Measurements from ENCODE around the gene SBDS.
"Not testable (repeated sequence)": the region's sequence is repeated elsewhere in the genome, so short reads cannot be mapped to it uniquely, and the experiment has no call there.

The SBDS gene

DNA sequence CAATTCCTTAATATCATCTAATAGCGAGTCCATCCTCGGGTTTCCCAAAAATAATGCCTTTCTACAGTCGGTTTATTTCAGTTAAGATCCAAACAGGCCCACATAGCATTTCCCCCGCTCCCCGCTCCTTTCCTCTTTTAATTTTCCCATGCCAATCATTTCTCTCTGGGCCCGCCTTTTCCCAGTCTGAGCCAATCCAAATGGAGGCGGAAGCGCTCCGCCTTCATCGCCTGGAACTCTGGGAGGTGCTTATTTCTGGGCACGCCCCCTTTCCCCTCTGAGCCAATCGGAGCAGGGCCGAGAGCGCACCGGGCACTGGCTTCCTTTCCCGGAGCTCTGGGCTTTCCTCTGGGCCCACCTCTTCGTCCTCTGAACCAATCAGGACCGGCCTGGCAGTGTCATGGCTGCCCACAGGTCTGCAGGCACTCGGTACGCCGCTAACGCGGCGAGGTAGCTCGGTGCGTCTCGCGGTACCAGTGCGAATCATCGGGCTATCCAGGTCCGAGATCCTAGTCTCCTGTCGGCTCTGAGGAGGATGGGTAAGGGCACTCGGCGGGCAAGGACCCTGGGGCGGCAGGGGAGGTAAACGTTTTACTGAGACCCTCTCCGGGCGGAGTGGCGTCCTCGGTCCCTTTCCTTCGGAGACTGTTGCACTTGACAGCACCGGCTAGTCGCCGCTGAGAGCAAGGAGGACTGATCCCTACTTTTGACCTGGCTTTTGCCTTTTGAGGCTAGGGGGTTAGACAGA, 1.2 kb upstream of the SBDS start, which contains the start of gene TYW1:
Gene TYW1, plus strand, starts transcription at position 390 of the 748 bp plus-strand sequence. Its CDS starts 146 bp downstream, at position 536.
- peak; percentile 95 for DNase-seq (ENCODE audit: low read depth, low spot score)

DNA sequence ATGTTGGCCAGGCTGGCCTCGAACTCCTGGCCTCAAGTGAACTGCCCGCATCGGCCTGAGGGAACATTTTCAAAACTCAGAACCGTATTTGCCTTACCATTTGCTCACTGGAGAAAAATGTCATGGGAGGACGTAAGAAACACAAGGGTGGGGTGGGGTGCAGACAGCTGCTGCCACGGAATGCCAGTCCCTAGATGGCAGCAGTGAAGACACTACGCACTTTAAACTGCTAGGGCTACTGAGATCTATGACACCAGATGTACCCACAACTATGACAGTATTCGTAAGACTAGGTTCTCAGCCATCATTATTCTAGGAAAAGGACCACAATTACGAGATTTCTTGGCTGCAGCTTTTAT, 716 bp downstream of the SBDS start:
- not testable (repeated sequence) for DNase-seq (ENCODE audit: low read depth, low spot score)

DNA sequence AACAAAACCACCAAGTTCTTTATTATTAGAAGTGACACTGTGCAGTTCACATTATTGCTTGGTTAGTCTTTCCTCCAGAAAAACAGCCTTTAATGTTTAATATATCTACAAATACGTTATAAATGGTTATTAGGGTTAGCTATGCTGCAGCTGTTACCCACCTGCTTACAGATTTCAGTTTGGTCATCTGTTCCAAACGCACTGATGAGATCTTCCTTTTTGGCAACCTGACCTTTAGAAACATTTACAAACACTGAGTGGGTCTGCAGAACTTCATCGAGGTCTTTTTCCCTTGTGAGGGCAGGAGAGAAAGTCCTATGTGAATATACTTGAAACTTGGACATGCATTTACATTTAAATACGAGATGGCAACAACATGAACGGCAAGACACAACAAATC, 1.3 kb downstream of the SBDS start:
- DNase-seq (ENCODE audit: low read depth, low spot score): not testable (repeated sequence)

DNA sequence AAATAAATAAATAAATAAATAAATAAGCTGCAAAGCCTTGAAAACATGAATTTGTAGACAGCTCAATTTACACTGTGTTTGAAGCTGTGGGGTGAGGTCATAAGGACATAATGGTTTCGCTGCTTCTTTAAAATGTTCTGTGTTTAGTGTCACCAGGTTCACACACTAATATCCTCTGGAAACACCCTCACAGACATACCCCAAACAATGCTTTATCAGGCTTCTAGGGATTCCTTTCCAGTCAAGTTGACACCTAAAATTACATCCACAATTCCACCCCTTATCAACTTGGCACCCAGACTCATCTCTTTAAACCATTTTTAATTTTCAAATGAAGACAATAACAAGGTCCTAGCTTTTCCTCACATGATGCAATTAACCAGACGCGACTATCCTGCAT, 5.8 kb downstream of the SBDS start:
- not testable (repeated sequence) for DNase-seq (ENCODE audit: low read depth, low spot score)

GRCh38 chr7:66980336-66980735, 15.1 kb downstream of the SBDS start:
- DNase-seq (ENCODE audit: low read depth, low spot score): not testable (repeated sequence)

DNA sequence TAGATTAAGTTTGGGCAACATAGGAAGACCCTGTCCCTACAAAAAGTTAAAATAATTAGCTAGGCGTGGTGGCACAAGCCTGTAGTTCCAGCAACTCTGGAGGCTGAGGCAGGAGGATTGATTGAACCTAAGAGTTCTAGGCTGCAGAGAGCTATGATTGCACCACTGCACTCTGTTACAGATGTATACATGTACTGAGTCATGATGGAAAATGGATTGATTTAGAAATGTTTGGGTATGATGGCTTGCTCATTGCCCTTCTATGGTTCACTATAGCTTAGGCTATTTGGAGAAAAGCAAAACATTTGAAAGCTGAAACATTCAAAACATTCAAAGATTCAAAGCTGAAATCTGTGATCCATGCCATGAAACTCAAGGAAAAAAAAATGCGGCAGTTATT, 16.4 kb downstream of the SBDS start:
- not testable (repeated sequence) for DNase-seq (ENCODE audit: low read depth, low spot score)

GRCh38 chr7:66978312-66978711, 17.1 kb downstream of the SBDS start:
- not testable (repeated sequence) for DNase-seq (ENCODE audit: low read depth, low spot score)

DNA sequence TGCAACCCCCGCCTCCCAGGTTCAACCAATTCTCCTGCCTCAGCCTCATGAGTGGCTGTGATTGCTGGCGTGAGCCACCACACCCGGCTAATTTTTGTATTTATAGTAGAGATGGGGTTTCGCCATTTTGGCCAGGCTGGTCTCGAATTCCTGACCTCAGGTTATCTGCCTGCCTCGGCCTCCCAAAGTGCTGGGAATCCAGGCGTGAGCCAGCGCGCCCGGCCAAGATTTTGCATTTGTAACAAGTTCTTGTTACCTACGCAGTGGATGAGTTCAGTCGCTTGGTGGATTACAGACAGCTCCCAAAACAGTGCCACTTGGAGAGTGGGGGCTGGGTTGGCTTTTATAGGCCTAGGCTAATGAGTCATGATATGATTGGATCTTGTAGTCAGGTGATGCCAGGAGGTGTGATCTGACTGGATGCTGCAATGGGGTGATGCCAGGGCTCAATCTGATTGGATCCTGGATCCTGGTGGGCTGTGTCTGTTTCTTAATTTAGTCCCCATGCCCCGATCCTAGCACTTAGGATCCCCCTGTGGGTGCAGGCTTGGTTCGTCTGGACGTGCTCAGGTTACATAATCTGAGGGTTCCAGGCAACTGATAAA, 20.3 kb downstream of the SBDS start:
- no peak for DNase-seq (ENCODE audit: low read depth, low spot score)

GRCh38 chr7:66970310-66970709, 25.1 kb downstream of the SBDS start:
- no peak for DNase-seq (ENCODE audit: low read depth, low spot score)

GRCh38 chr7:66969001-66969400, 26.4 kb downstream of the SBDS start:
- DNase-seq (ENCODE audit: low read depth, low spot score): not testable (repeated sequence)

DNA sequence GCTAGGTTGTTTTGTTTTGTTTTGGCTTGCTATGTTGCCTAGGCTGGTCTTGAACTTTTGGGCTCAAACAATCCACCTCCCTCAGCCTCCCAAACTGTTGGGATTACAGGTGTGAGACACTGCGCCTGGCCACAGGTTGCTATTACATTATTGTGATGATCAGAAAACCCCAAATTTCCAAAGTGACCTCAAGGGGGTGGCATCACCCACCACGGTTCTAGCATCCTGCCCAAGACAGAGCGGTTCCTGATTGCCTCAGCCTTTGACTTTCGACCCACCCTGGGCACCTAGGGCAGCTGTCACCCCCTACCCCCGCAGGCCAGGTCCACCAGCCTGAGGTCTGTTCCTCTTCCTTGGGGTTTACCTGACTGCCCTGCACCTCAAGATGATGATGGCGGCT, 28.4 kb downstream of the SBDS start:
- DNase-seq (ENCODE audit: low read depth, low spot score): no peak

DNA sequence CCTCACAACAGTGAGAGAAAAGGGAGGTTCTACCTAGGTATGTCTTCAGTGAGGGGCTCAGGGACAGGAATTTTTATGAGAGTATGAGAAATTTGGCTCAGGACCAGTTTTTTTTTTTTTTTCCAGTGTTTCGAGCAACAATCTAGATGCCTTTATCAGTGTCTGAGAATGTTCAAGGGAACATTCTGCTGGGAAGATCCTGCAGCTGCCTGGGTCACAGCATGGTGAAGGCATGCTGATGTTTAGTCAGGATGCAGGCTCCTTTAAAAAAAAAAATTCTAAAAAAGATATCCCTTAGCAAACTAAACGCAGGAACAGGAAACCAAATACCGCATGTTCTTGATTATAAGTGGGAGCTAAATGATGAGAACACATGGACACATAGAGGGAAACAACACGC, 31.0 kb downstream of the SBDS start:
- no peak for DNase-seq (ENCODE audit: low read depth, low spot score)

- no peak for DNase-seq (ENCODE audit: low read depth, low spot score)
Measured at GRCh38 chr7:66961096-66961495, 34.3 kb downstream of the SBDS start.

- no peak for DNase-seq (ENCODE audit: low read depth, low spot score)
Measured at GRCh38 chr7:66960192-66960591, 35.2 kb downstream of the SBDS start.

GRCh38 chr7:66958538-66959350, 36.6 kb downstream of the SBDS start:
- no peak for DNase-seq (ENCODE audit: low read depth, low spot score)

DNA sequence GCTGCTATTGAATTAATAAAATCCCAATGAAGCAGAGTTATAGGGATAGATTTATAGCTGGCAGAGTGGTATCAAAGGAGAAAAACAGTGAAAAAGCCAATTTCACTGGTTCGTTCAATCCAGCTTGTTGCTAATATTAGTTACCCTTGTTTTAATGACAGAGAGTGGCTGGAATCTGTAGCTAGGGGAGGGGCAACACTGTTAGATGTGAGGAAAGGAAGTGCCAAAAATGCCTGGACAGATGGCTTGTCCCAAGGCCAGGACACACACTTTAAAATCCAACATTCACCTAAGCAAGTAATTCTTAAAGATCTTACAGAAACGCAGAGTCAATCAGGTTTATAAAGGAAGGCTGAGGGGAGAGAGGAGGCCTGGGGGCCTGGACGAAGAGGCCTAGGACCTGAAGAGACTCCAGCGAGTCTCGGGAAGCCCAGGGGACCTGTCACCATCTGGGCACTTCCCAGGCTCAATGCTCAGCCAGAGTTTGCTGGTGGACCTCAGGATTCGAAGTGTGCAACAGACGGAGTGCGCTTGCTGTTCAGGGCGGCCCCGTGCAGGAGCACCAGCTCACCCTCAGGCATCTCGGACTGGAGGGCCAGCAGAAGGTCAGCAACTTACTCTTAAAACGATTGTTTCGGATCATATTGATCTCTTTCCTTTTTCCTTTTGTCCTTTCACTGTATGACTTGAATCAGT, 37.6 kb downstream of the SBDS start:
- no peak for DNase-seq (ENCODE audit: low read depth, low spot score)

- no peak for DNase-seq (ENCODE audit: low read depth, low spot score)
Measured at GRCh38 chr7:66953044-66953427, 42.4 kb downstream of the SBDS start.

DNA sequence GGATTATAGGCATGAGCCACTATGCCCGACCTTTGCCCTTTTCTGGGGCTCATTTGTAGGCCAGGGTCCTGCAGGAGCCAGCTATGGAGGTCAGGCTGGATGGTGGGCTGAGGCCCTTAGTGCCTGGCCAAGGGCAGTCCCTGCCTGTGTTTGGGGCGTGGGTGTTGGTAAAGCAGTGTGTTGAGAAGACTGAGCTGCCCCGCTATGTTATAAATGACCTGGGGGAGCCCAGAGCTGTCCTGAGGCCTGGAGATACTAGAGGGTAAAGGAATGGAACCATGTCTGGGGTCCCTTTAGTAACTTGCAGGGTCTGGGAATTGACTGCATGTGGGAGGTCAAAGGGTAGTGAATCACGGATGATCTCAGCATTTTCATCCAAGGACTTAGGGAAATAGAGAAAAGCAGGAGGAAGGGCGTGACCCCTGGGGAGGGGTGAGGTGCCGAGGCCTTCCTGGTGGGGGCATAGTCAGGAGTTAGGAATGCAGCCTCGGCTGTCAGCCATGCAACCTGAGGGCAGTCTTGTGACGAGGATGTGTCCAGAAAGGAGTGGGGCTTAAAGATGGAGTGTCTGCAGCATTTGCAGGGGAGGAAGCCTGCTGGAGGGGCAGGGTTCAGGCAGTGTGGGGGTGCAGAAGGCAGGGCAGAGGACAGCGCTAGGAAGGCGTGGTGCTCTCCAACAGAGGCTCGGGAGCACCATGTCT, 42.9 kb downstream of the SBDS start:
- no peak for DNase-seq (ENCODE audit: low read depth, low spot score)

DNA sequence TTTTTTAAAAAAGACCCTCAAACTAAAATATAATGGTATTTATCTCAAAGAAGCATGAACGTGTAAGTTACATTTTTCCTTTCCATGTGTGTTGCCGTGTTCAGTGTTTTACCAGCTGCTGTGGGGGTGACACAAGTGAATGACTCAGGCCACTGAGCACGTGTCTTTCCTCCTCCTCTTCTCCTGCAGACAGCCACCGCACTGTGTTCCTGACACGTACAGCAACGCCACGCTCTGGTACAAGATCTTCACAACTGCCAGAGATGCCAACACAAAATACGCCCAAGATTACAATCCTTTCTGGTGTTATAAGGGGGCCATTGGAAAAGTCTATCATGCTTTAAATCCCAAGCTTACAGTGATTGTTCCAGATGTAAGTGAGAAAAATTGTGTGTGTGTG, 44.6 kb downstream of the SBDS start:
- no peak for DNase-seq (ENCODE audit: low read depth, low spot score)

- no peak for DNase-seq (ENCODE audit: low read depth, low spot score)
Measured at GRCh38 chr7:66950311-66950710, 45.1 kb downstream of the SBDS start.

GRCh38 chr7:66948480-66949109, 46.8 kb downstream of the SBDS start:
- DNase-seq (ENCODE audit: low read depth, low spot score): no peak

Data from activated naive CD8-positive, alpha-beta T cell treated with anti-CD3 and anti-CD28 coated beads, Interleukin-2, amount 50 U/mL, for 16 hours (primary cell).